CD4-positive, alpha-beta T cell treated with Interferon alpha-2 for 1 hour (primary cell): Measurements from ENCODE around the gene TMEM59L.
"Not testable (repeated sequence)": the region's sequence is repeated elsewhere in the genome, so short reads cannot be mapped to it uniquely, and the experiment has no call there.

ENCODE experiments used
- DNase-seq, 2 donors: peaks; one replicate each; pipeline ENCODE4 v3.0.0-alpha.2; 2020 to 2022

The TMEM59L gene

GRCh38 chr19:18612772-18613588 is at the start of gene TMEM59L:
Gene TMEM59L, plus strand, starts transcription at chr19:18612870. Its CDS starts 89 bp downstream, at chr19:18612959.
- DNase-seq: peak; percentile 36 to 62

GRCh38 chr19:18566953-18567352 is 45.7 kb upstream of the TMEM59L start:
- no peak for DNase-seq

GRCh38 chr19:18568367-18568766 is 44.3 kb upstream of the TMEM59L start:
- DNase-seq: no peak

- DNase-seq: peak; percentile 98 to 99
These were observed 40.9 kb upstream of the TMEM59L start, which contains the start of gene UBA52 for GRCh38 chr19:18571564-18572344. Gene UBA52, plus strand, starts transcription at chr19:18571857. Its CDS starts 1,444 bp downstream, at chr19:18573301.

GRCh38 chr19:18574691-18575291 is 37.9 kb upstream of the TMEM59L start:
- DNase-seq: no peak

- DNase-seq: no peak
These were observed 36.3 kb upstream of the TMEM59L start for GRCh38 chr19:18576383-18576782.

- DNase-seq: no peak
These were observed 35.2 kb upstream of the TMEM59L start for GRCh38 chr19:18577365-18577914.

- DNase-seq: no peak
These were observed 32.4 kb upstream of the TMEM59L start for GRCh38 chr19:18580311-18580710.

GRCh38 chr19:18586306-18586705 is 26.4 kb upstream of the TMEM59L start:
- no peak for DNase-seq

- no peak for DNase-seq
These were observed 25.1 kb upstream of the TMEM59L start for GRCh38 chr19:18587561-18587960.

GRCh38 chr19:18587962-18588610 is 24.6 kb upstream of the TMEM59L start:
- no peak for DNase-seq

- DNase-seq: peak; percentile 87 to 91
These were observed 23.9 kb upstream of the TMEM59L start, which contains the start of gene REX1BD for GRCh38 chr19:18588611-18589379. Gene REX1BD, plus strand, starts transcription at chr19:18588798. Its CDS starts 4 bp downstream, at chr19:18588802.

- DNase-seq: peak in 1 of 2 donors; percentile 65
These were observed 23.0 kb upstream of the TMEM59L start for GRCh38 chr19:18589380-18590272.

GRCh38 chr19:18590273-18591272 is 22.1 kb upstream of the TMEM59L start:
- peak in 1 of 2 donors; percentile 34 for DNase-seq

GRCh38 chr19:18591735-18592385 is 20.8 kb upstream of the TMEM59L start:
- DNase-seq: no peak

GRCh38 chr19:18592732-18593131 is 19.9 kb upstream of the TMEM59L start:
- not testable (repeated sequence) for DNase-seq

GRCh38 chr19:18593367-18594095 is 19.1 kb upstream of the TMEM59L start:
- no peak for DNase-seq
